Activated CD4-positive, alpha-beta T cell treated with anti-CD3 and anti-CD28 coated beads for 48 hours (primary cell): Measurements from ENCODE around the gene IQCF6.
"Not testable (repeated sequence)": the region's sequence is repeated elsewhere in the genome, so short reads cannot be mapped to it uniquely, and the experiment has no call there.

Source experiments
- DNase-seq: peaks from one replicate; pipeline ENCODE4 v3.0.0-alpha.2; 2020

IQCF6 gene

DNA sequence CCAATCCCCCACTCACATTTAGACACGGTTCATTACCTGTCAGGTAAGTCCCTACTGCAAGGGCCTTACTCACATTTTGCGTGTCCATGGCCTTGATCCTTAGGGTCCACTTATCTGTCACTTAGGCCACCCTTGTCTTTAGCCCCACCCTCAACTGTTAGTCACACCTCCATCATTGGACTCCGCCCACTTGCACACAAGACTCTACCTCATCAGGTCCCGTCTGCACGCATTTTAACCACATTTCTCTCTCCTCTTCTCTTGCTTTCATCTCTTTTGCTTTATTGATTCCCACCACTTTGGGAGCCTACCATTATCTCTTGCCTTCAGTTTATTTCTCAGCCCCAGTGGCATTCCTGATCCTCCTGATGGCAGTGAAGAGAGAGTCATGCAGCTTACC is at the start of gene IQCF6:
IQCF6 (minus strand) TSS at position 101 of the 400 bp plus-strand sequence; CDS start at position 88, 13 bp downstream.
- DNase-seq = no peak

DNA sequence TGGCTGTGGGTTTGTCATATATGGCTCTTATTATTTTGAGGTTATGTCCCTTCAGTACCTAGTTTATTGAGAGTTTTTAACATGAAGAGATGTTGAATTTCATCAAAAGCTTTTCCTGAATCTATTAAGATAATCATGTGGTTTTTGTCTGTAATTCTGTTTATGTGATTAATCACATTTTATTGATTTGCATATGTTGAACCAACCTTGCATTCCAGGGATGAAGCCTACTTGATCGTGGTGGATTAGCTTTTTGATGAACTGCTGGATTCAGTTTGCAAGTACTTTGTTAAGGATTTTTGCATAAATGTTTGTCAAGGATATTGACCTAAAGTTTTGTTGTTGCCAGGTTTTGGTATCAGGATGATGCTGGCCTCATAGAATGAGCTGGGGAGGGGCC is 49.3 kb upstream of the IQCF6 start:
- DNase-seq = no peak

DNA sequence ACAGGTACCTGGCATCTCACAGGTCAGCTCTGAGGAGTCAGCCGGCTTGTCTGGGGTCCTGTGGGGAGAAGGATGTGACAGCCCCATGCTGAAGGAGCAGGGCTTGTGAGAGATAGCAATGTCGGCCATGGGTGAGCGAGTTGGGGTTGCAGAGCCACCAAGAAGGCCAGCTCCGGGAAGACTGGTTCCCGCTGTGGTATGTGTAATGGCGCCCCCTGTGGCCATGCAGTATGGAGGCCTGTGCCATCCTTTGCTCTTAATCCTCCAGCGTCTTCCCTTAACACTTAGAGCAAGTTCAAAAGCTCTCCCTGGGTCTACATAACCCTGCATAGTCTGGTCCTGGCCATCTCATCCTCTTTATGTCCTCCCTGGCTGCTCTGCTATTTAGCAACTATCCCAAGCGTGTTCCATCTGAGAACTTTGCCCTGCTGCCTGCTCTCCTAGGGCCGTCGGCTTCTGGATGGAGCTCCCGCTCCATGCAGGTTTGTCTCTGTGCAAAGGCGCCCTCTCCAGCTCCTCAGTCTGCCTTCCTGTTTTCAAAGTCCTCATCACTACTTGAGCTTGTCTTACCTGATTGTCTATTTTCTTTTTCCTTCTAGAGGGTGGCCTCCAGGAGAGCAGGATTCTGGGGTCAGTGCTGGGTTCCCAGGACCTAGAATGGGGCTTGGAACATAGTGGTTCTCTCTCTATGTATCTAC is 40.8 kb upstream of the IQCF6 start:
- peak; percentile 48 for DNase-seq

DNA sequence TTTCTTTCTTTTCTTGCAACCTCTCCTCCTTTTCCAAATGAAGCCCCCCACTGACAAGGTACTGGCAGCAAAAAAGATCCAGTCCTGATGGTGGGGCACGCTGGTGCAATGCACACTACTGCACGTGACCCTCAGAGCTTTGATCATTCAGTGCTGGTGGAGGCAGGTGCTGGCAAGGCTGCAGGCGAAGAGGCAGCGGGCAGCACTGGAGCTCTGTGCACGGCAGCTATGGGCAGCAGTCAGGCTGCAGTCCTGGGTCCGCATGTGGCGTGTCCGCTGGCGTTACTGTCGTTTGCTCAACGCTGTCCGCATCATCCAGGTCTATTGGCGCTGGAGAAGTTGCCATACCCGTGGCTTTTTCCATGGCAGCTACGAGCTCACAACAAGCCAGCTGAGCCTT is 40.1 kb upstream of the IQCF6 start:
- no peak for DNase-seq

DNA sequence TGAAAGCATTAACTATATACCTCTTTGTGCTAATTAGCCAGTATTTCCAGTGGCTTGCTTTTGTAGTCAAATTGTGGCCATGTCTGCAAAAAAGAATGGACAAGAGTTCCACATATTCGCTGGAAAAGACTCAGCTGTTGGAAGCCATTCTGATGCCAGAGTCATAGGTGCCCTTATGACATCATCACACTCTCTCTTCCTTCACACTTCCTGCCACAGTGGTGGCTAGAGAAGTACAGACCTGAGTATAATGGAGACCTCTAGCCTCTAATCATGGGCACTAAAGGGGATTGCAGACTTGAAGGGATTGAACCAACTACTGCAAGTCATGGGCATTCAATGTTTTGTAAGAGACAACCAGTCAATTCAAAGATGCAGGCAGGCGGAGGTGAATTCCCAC is 38.3 kb upstream of the IQCF6 start:
- no peak for DNase-seq

DNA sequence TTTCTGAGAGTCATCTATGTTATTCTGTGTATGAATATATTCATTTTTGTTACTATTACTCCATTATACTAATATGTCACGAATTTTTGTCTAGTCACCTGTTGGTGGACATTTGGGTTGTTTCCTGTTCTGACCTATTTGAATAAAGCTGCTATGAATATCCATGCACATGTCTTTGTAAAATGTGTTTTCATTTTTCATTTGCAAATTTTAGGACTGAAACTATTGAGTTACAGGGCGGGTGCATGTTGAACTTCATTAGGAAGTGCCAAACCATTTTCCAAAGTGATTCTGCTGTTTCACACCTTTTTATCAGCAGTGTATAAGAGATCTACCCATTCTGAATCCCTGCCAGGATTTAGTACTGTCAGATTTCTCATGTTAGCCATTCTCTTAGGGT is 37.7 kb upstream of the IQCF6 start:
- no peak for DNase-seq

DNA sequence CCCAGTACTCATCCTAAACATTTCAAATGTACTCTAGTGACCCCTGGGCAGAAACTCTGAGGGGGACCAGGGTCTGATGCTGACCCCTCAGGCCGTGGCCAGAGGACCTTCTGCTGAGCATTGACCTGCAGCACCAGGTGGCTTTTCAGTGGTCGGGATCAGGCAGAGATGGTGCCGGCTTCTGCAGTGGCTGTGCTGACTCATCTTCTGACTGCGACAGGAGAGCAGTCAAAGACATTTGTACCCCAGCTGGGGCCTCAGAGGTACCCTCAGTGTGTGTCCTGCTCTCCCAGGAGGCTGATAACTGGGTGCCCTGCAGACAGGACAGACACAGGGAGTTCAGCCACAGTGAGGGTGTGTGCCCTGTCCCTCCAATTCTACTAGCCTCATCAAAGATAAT is 36.6 kb upstream of the IQCF6 start:
- DNase-seq = no peak

DNA sequence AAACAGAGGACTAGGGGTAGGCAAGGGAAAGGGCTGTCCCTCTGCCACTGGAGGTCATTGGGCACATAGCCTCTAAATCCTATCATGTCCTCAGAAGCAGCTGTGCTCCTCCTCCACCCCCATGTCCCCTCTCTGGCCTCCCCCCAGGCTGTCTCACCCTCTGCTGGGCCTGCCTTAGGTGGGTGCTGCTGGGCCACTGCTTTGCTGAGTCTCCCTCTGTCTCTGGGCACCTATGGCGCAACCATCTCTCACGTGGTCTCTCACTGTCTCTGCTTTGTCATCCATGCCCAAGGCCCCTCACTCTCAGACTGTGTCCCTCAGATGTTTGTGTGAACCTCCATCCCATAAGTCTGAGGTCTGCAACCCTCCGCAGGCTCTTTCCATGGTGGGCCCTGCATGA is 35.0 kb upstream of the IQCF6 start:
- DNase-seq = no peak

DNA sequence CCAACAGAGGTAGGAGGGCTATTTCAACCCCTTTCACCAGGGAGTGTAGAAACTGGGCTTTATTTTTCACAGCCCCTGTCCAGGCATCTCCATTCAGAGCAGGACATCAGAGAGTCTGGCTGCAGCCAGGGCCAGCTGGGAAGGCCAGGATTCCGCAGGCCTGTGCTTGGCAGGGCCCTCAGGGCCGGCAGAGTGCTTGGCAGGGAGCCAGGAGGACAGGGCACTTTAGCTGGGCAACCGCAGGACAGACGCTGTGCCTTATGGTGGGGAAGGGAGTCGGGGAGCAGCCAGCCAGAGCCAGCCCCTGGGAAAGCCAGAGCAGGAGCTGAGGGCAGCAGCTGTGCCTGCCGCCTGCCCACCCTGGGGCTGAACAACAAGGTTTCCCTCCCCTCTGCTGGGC is 34.5 kb upstream of the IQCF6 start:
- no peak for DNase-seq

DNA sequence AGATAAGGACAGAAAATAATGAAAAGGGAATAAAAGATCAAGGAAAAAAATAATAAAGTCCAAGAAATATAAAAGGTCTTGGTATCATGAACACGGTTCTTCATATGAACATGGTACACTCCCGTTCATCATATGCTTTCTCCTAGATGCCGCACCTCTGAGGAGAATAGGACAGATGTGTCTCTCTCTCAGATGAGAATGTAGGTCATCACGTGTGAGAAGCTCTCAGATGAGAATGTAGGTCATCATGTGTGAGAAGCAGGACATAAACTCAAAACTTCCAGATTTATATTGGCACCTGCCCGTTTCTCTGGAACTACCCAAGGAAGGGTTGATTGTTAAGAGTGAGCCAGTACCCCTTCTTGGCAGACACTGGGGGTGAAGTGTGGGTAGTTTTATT is 29.9 kb upstream of the IQCF6 start:
- DNase-seq = no peak

DNA sequence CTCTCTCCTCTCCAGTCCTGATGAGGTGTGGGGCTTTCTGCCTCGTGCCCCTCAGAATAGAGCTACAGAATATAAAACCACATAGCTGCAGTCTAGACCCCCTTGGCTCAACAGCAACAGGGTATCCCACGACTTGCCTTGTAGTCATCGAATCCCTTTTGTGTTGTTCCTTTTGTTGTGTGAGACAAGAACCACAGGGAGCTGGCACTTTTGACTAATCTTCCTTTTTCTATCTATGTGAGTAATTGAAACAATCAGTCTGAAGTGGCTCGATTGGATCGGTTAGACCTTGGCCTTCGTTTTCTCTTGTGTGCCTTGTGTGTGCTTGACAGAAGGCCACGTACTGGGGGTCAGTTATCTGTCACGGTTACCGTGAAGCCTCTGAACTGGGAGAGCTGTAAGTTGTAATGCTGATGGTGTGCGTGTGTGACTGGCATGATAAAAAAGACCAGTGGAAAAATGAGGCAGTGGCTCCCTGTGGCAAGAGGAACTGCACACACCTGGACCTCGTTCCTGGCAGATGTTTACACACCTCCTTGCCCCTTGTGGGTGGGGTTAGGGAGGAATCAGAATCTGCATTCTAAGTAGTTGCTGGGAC is 23.2 kb upstream of the IQCF6 start:
- DNase-seq = no peak

DNA sequence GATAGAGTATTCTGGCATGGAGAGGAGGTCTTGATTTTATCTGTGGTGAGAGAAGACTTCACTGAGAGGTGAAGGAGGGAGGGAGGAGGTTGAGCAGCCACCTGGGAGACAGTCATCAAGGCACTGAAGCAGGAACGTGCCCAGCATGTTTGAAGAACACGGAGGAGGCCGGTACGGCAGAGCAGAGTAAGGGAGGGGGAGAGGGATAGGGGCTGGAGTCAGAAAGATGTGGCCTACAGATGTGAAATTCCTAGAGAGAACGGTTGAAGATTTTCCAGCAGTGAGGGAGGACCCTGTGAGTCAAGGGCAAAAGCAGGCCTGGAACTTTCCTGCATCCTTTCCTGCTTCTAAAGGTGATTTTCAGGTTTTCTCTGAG is 21.7 kb upstream of the IQCF6 start:
- DNase-seq = no peak

DNA sequence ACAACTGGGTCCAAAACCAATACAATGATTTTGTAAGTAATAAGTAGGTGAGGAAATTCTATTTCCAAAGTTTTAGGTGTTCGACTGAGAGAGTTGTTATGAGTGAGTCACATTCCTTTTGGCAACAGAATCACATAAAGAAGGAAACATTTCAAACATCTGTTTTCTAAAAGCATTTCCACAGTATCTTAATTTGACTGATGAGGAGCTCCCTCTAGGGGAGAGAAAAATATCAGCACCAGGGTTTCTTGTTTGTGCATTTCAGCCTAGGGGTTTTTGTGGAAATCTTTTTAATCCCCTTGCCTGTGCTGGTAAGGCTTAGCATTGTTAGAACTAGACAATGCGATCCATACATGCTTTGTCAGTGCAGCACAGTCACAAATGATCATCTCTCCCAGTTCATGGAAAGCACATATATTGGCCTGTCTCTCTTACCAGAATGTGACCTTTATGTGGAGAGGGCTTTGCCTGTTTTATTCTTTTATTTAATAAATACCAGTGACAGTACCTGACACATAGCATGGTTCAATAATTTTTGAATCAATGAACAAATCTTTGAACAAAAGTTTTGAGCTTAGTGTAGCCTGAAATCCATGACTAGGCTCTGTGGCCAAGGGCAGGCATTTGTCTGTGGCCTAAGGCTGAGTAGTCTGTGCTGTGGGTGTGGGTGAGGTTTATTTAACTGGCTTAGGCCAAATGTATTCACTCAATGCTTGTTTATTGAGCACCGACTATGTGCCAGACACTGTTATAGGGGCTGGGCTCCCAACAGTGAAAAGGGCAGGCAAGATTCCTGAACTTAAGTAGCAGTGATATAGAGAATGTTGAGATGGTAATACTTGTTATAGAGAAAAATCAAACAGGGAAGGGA is 21.1 kb upstream of the IQCF6 start:
- no peak for DNase-seq

DNA sequence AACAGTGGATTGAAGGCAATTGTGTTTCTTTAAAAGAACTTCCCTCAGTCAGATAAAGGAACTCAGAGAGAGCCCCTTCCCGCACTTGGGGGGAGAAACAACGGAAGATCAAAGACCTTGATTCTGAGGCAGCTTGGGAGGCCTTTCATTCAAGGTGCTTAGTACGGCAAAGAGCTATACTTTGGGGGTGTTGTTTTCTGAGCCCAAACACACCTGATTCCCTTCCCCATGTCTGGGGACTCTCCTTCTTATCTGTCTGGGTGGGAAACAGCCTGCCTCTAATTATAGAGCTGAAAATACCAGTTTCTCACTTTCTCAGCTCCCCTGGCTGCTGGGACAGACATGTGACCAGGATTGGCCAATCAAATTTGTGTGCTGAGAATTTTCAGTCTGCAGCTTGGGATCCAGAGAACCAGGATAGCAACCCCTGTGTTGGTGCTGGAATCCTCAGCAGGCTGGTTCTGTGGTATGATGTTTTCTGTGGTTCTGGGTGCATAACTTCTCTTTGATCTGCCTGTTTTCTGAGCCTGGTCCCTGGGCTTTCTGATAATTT is 19.4 kb upstream of the IQCF6 start:
- no peak for DNase-seq

DNA sequence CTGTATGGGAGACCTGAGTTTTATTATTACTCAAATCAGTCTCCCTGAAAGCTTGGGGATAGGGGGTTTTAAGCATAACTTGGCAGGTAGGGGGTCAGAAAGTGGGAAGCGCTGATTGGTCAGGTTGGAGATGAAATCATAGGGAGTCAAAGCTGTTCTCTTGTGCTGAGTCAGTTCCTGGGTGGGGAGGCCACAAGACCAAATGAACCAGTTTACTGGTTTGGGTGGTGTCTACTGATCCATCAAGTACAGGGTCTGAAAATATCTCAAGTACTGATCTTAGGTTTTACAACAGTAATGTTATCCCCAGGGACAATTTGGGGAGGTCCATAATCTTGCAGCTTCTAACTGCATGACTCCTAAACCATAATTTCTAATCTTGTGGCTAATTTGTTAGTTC is 17.8 kb upstream of the IQCF6 start:
- peak; percentile 16 for DNase-seq

DNA sequence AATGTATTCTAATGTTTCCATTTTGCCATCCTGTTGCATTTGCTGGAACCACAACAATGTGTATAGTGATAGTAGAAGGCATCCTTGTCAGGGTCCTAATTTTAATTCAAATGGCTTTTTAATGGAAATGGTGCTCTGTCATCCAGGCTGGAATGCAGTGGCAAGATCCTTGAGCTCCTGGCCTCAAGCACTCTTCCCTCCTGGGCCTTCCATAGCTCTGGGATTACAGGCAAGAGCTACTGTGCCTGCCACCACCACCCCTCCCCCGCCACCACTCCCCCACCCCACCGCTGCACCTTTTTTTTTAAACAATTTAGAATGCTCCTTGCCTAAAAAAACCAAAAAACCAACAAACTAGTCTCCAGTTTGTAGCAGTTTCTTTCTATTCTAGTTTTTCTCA is 15.2 kb upstream of the IQCF6 start:
- no peak for DNase-seq

DNA sequence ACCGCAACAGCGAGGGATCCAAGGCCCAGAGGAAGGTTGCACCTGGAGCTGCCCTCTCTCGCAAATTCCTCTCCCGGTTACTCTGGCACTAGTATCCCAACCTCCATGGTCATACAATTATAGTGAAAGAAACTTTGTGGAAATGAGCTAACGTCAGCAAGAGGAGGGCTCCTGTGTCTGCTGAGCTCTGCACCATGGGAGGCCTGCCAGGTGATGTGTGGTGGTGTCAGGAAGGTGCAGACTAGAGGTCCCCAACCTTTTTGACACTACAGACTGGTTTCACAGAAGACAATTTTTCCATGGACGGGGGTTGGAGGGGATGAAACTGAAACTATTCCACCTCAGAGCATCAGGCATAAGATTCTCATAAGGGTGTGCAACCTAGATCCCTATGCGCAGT is 13.2 kb upstream of the IQCF6 start:
- DNase-seq = no peak

DNA sequence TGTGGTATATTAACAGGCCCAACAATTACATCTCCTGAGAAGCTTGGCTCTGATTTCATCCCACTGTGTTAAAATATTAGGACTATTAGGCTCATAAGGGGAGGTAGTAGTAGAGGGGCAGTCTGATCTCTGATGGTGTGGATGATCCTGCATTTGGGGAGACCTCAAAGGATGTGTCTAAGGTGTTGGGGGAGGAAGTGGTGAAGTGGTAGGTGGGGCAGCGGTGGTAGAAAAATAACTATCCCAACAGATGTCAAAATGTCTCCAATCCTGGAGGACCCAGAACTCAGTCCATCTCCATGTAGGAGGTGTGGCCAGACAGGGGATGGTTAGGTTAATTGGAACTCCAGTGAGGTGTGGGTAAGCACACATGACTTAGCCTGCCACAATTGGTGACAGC is 10.4 kb upstream of the IQCF6 start:
- no peak for DNase-seq

DNA sequence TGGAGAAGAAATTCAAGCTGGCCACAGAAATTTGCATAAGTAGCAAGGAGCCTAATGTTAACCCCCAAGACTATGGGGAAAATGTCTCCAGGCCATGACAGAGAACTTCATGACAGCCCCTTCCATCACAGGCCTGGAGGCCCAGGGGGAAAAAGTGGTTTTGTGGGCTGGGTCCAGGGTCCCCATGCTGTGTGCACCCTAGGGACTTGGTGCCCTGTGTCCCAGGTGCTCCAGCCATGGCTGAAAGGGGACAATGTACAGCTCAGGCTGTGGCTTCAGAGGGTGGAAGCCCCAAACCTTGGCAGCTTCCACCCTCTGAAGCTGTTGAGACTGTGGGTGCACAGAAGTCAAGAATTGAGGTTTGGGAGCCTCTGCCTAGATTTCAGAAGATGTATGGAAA is 8.5 kb upstream of the IQCF6 start:
- DNase-seq = not testable (repeated sequence)

DNA sequence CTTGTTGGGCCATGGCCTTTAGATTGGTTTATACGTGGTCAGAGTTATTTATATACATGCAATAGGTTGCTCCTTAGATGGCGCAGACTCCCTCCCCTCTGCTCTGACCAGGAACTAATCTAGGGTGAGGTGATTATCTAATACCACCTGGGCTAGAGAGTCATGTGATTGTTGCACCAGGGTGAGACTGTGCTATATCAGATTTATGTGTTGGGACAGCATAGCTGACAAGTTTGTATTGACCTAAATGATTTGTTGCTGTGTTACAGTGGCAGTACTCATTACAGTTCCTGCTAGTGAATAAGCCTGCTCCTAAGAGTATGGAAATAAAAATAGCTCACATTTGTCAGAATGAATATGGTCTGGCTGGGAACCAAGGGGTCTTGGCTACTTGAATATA is 7.2 kb upstream of the IQCF6 start:
- DNase-seq = no peak

DNA sequence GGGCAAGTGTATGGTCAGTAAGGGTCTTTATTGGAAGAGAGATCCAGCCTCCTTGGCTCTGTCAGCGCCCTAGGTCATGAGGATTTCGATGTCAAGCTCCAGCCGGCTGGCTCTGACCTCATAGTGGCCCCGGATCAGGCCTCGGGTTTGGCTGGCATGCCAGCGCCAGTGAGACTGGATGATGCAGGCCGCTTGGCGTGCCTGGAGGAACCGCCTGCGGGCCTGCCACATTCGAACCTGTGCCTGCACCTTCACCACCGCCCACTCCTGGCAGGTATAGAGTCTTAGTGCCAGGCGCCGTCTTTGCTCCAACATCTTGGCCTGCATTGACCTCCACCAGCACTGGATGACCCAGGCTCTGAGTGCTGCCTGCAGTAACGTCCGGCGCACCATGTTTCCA is 483 bp downstream of the IQCF6 start:
- no peak for DNase-seq

DNA sequence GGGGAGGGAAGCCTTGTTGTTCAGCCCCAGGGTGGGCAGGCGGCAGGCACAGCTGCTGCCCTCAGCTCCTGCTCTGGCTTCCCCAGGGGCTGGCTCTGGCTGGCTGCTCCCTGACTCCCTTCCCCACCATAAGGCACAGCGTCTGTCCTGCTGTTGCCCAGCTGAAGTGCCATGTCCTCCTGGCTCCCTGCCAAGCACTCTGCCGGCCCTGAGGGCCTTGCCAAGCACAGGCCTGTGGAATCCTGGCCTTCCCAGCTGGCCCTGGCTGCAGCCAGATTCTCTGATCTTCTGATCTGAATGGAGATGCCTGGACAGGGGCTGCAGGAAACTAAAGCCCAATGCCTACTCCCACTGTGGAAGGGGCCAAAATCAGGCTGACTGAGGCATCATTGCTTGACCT is 1.1 kb downstream of the IQCF6 start:
- DNase-seq = no peak

DNA sequence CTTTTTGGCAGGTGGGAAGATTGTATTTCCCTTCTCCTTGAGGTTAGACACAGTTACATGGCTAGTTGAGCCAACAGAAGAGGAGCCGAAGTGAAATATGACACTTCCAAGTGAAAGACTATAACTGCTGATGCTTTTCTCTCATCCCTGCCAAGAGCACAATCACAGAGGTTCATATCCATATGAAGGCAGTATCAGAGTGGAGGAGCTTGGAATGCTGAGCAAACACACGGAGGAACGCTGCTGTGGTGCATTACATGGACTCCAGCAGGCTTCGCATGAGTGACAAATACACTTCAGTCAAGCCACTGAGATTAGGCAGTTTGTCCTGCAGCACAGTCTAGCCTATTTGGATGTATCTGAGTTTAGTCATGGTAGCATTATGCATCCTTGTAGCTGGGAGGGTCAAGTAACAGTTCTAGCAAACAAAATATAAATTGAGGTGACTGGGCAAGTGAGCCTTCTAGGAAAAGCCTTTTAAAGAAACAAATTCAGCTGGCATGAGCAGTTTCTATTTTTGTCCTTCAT is 5.4 kb downstream of the IQCF6 start:
- DNase-seq = no peak

DNA sequence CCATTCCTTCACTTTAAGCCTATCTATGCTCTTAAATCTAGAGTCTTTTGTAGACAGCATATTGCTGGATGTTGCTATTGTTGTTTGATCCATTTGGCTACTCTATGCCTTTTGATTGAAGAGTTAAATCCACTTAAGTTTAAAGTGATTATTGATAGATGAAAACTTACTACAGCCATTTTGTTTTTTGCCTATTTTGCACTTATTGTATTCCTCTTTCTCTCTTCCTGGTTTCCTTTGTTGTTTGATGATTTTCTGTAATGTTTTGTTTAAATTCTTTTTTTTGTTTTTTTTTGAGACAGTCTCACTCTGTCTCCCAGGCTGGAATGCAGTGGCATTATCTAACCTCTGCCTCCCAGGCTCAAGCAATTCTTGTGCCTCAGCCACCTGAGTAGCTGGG is 19.8 kb downstream of the IQCF6 start:
- no peak for DNase-seq
